ENCODE results near the gene SEC61G. TPM values are rescaled to one million over a fixed set of nuclear protein-coding genes. Genes with fewer than 3 reads are reported as not detected.

The SEC61G gene
- total and polyA plus RNA-seq, 10 of the 15 experiments (the other 5 are each of a cell fraction or from before 2014, with no cell fraction given) = 163 to 809 (median 346) TPM

GRCh38 chr7:54782314-54782713 lies 23.3 kb upstream of the SEC61G start (continued):
- no peak for TF ChIP-seq PAX5 (IDR thresholded peaks at IDR 0.05; ENCODE audit: borderline replicate concordance, low read depth, low read length)

DNA sequence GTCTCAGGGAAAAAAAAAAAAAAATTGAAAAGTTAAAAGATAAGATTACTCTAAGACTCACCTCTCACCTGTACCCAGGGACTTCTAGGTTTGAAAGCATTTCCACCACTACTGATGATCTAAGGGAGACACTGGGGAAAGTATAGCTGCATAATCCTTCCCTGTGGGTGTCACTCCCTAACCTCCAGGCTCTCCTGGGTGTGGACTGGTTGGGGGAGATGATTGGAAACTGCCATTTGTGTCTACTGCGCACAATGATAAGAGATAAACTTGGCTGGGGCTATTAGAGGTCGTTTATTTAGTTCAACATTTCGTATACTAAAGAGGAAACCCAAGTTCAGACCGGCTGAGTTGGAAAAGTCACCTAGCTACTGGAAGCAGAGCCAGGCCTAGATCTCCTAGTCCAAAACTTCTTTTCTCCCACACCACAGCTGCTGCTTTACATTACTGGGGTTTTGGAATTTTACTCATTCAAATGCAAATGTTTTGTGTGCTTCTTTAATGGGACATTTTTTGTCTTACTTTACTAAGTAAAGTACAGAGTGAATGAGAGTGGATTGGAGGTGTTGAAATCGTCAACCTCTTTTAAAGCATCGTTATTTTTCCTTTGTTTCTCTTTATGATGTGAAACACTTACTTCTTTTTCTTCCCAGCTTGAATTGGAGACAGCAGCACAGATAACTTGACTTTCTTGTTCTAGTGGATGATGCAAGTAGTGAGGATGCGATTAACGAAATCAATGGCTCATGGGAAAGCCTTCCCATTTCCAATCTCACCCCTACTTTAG lies 22.3 kb upstream of the SEC61G start:
- Histone ChIP-seq H3K27me3 (replicated peaks in 1 of 2; ENCODE audit: control insufficient read depth in 2 of 2, insufficient read depth in 2 of 2, low read length in 1 of 2) (no peaks in the 10 kb centered on the region; a peak in 1 of 4 replicates), H3K4me3 (no peak overlapping the region), H2AFZ (ENCODE audit: control insufficient read depth, low read depth, low read length) (no peak overlapping the region), H3K36me3 (ENCODE audit: control insufficient read depth in 2 of 2, insufficient read depth in 2 of 2, low read length in 1 of 2) (no peaks in the 10 kb centered on the region), H3K79me2 (ENCODE audit: control insufficient read depth, insufficient read depth, low read length) (no peaks in the 10 kb centered on the region), H3K4me2 (ENCODE audit: control insufficient read depth, insufficient read depth) (no peak overlapping the region), H4K20me1 (ENCODE audit: control insufficient read depth, insufficient read depth) (no peaks in the 10 kb centered on the region), H3K27ac (ENCODE audit: control insufficient read depth, insufficient read depth) (no peak overlapping the region), H3K9me3 (replicated peaks; ENCODE audit: control insufficient read depth, insufficient read depth, low read length) (no peaks in the 10 kb centered on the region; the same call in 2 of the 3 replicates), H3K4me1 (ENCODE audit: control insufficient read depth, insufficient read depth, low read length) (no peaks in the 10 kb centered on the region), H3K9ac (ENCODE audit: control insufficient read depth, insufficient read depth, low read length) (no peak overlapping the region)
- SMC1A ChIA-PET (ENCODE audit: uncharacterized antibody, unreplicated experiment) = no interaction called here
- intact Hi-C loops (cut with micrococcal nuclease; ENCODE audit: unreplicated experiment) = no loop called here
- RAD21 ChIA-PET (ENCODE audit: unreplicated experiment) = interaction anchor here (1.5 kb wide), 1 partner anchor 473 kb away, joined by 4 read pairs; no protein-coding TSS in a partner anchor
- ATAC-seq = no peak
- DNase-seq (ENCODE audit: low read depth, low spot score) = no peak
- no TSS peak for BruUV-seq (replicated peaks)
- no peak for FAIRE-seq
- 47% methylated on average over 8 of the region's 8 CpGs for WGBS (ENCODE audit: insufficient coverage, insufficient replicate concordance, low lambda C conversion rate, missing lambda C conversion rate)
- POLR2A ChIA-PET = no interaction called here
- CTCF ChIA-PET = interaction anchor here (3.0 kb wide), 1 partner anchor 474 kb away, joined by 9 read pairs; no protein-coding TSS in a partner anchor
- in situ Hi-C loops (cut with MboI) = no loop called here
- TF ChIP-seq, protein P1, sequence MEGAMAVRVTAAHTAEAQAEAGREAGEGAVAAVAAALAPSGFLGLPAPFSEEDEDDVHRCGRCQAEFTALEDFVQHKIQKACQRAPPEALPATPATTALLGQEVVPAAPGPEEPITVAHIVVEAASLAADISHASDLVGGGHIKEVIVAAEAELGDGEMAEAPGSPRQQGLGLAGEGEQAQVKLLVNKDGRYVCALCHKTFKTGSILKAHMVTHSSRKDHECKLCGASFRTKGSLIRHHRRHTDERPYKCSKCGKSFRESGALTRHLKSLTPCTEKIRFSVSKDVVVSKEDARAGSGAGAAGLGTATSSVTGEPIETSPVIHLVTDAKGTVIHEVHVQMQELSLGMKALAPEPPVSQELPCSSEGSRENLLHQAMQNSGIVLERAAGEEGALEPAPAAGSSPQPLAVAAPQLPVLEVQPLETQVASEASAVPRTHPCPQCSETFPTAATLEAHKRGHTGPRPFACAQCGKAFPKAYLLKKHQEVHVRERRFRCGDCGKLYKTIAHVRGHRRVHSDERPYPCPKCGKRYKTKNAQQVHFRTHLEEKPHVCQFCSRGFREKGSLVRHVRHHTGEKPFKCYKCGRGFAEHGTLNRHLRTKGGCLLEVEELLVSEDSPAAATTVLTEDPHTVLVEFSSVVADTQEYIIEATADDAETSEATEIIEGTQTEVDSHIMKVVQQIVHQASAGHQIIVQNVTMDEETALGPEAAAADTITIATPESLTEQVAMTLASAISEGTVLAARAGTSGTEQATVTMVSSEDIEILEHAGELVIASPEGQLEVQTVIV (IDR thresholded peaks at IDR 0.05; ENCODE audit: borderline replicate concordance, partially characterized antibody) = no peak
- no peak for TF ChIP-seq POLR2A (IDR thresholded peaks at IDR 0.05; ENCODE audit: low read depth, low read length)
- TF ChIP-seq, protein P2, sequence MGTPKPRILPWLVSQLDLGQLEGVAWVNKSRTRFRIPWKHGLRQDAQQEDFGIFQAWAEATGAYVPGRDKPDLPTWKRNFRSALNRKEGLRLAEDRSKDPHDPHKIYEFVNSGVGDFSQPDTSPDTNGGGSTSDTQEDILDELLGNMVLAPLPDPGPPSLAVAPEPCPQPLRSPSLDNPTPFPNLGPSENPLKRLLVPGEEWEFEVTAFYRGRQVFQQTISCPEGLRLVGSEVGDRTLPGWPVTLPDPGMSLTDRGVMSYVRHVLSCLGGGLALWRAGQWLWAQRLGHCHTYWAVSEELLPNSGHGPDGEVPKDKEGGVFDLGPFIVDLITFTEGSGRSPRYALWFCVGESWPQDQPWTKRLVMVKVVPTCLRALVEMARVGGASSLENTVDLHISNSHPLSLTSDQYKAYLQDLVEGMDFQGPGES (IDR thresholded peaks at IDR 0.05) = no peak
- no peak for TF ChIP-seq GATAD2B (conservative IDR thresholded peaks at IDR 0.05; ENCODE audit: low read depth)
- no peak for TF ChIP-seq SP1 (IDR thresholded peaks at IDR 0.05; ENCODE audit: low read depth, low read length)
- TF ChIP-seq NRF1 (conservative IDR thresholded peaks at IDR 0.05; ENCODE audit: low read depth, low read length) = no peak
- TF ChIP-seq SREBF2 (IDR thresholded peaks at IDR 0.05; ENCODE audit: low read length) = no peak
- no peak for TF ChIP-seq MEF2A (IDR thresholded peaks at IDR 0.05; ENCODE audit: insufficient read depth, low read depth, low read length)
- no peak for TF ChIP-seq SMAD5 (IDR thresholded peaks at IDR 0.05; ENCODE audit: low read depth)
- TF ChIP-seq RBBP5 (conservative IDR thresholded peaks at IDR 0.05) = no peak
- TF ChIP-seq SIX5 (IDR thresholded peaks at IDR 0.05; ENCODE audit: low read depth, low read length, severe bottlenecking) = no peak
- TF ChIP-seq STAT1 (conservative IDR thresholded peaks at IDR 0.05) = no peak
- TF ChIP-seq HDAC6 (IDR thresholded peaks at IDR 0.05; ENCODE audit: unreplicated experiment) = no peak
- no peak for TF ChIP-seq CBX5 (IDR thresholded peaks at IDR 0.05; ENCODE audit: low read depth)
- TF ChIP-seq, protein P3, sequence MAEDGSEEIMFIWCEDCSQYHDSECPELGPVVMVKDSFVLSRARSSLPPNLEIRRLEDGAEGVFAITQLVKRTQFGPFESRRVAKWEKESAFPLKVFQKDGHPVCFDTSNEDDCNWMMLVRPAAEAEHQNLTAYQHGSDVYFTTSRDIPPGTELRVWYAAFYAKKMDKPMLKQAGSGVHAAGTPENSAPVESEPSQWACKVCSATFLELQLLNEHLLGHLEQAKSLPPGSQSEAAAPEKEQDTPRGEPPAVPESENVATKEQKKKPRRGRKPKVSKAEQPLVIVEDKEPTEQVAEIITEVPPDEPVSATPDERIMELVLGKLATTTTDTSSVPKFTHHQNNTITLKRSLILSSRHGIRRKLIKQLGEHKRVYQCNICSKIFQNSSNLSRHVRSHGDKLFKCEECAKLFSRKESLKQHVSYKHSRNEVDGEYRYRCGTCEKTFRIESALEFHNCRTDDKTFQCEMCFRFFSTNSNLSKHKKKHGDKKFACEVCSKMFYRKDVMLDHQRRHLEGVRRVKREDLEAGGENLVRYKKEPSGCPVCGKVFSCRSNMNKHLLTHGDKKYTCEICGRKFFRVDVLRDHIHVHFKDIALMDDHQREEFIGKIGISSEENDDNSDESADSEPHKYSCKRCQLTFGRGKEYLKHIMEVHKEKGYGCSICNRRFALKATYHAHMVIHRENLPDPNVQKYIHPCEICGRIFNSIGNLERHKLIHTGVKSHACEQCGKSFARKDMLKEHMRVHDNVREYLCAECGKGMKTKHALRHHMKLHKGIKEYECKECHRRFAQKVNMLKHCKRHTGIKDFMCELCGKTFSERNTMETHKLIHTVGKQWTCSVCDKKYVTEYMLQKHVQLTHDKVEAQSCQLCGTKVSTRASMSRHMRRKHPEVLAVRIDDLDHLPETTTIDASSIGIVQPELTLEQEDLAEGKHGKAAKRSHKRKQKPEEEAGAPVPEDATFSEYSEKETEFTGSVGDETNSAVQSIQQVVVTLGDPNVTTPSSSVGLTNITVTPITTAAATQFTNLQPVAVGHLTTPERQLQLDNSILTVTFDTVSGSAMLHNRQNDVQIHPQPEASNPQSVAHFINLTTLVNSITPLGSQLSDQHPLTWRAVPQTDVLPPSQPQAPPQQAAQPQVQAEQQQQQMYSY (CRISPR knock-in tag; IDR thresholded peaks at IDR 0.05) = no peak
- TF ChIP-seq NR2C1 (IDR thresholded peaks at IDR 0.05) = no peak
